ENCODE data around the gene SNCG.
"Not testable (repeated sequence)": the region's sequence is repeated elsewhere in the genome, so short reads cannot be mapped to it uniquely, and the experiment has no call there.

SNCG gene

DNA sequence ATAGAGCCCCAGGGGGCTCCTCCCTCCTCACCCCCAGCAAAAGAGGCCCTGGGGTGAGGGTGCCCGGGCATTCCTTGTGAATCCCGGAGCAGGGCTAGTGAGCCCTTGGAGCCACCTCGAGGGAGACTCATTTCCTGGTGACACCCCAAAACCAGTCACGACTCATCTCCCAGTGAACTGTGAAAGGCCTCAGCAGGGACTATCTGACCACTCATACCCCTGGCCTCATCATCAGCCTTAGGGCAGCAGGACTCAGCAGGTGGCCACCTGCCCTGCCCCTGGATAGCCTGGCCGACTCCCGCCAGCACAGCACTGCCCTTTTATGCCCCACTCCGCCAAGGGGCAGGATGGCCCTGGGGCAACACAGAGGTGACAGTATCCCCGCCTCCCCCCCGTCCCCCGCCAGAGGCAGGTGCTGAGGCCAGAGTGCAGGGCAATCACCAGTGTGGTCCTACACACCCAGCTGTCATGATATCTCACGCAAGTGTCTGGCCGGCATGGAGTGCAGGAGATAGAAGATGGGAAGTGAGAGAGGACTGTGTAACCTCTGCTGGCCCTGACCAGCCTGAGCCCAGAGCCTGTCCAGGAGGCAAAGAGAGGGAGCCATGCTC lies 3.2 kb downstream of the SNCG start:
- no peak for DNase-seq

DNA sequence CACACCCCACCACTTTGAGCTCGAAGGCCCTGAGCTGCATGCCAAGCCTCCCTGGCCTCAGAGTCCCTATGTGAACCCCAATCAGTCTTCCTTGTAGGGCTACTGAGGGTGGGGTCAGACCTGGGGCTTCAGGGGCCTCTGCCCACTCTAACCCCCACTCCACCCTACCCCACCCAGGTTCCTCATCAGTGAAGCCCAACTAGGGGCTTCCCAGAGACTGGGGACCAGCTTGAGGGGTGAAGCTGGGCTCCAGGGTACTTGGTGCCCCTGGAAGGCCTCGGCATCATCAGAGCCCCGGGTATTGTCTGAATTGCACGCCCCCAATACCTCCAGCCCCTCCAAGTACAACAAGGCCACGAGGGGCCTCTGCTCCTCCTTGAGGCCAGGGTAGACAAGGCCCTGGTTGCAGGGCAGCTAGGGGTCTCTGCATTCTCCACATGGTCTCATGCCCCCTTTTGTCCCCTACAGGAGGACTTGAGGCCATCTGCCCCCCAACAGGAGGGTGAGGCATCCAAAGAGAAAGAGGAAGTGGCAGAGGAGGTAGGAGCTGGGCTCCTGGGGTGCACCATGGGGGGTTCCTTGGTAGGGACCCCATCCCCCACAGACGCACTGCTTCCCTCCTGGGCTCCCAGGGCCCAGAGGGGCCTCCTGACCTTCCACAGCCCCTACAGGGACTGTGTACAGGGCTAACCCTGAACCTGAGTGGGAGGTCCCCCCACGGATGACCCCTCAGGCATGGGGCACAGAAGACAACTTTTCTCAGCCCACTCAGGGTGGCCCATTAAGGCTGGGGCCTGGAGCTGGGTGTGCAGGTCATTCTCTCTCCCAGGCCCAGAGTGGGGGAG lies 4.0 kb downstream of the SNCG start:
- DNase-seq: no peak

DNA sequence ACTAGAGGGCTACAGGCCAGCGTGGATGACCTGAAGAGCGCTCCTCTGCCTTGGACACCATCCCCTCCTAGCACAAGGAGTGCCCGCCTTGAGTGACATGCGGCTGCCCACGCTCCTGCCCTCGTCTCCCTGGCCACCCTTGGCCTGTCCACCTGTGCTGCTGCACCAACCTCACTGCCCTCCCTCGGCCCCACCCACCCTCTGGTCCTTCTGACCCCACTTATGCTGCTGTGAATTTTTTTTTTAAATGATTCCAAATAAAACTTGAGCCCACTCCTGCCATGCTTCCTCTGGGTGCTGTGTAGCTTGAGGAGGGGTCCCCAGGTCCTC lies 4.5 kb downstream of the SNCG start:
- peak in 1 of 2 donors; percentile 4 for DNase-seq

DNA sequence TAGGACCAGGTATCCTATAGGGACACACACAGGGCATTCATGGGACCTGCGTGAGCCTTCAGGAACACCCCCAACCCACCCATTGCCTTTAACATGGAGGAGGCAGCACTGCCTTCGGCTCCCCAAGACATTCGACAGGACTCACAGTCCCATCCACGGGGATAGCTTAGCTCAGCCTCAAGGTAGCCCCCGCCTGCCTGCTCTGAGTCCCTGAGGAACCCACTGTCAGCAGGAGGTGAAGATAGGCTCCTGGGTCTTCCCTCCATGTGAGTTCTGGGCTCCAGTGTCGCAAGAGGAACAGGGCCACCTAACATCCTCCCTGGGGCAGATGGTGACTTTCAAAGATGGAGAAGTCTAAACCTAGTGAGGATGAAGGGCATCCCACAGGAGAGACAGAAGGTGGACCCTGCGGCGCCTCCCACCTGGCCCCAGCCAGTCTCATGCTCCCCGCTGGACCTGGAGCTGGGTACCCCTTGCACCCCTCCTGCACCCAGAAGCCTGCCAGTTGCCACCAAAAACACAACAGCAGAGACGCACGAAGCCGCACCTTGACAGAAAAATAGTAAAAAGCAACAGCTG lies 5.0 kb downstream of the SNCG start:
- peak in 1 of 2 donors; percentile 4 for DNase-seq

DNA sequence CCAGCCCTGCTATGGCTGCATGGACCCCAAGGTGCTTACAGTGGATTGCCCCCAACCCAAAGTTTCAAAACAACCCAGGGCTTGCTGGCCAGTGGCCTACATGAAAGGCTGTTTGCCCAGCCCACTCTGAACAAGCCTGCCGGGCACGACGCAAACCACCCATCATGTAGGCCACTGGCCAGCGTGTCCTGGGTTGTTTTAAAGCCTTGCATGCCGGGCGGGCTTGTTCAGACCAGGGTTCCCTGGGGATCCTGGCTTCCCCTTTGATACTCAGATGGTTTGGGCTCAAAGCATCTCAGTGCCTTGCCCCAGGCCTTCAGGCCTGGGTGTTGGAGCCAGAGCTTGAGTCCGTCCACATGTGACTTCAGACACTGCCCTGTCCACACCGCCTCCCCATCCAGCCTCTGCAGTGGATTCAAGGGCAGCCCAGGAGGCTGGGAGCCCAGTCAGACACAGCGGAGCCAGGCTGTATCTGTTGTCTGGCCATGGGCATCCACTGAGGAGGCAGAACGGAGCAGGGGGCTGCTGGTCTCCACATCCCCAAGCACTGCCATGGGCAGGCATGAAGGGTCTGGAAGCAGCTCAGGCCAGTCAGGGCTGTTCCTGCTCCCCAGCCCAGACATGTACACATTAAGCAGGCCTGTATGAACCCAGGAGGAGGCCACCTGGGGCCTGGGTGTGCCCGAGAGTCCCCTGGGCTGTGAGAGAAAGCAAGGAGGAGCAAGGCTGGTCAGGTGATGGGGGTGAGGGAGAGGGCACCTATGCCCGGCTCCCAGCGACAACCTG lies 5.9 kb downstream of the SNCG start:
- peak in 1 of 2 donors; percentile 10 for DNase-seq

DNA sequence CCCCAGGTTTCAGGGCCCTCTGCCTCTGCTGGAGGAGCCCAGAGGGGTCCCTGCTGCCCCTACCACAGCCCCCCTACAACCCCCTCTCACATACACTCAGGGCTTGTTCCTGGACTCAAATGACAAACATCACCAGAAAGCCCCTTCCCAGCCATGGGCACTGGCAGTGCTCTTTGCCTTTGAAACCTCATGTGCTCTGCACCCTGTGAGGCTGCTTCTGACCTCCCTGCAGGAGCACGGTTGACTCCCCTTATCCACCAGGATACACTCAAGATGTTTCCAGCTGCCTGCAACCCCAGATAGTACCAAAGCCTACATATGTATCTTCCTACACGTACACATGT lies 6.4 kb downstream of the SNCG start:
- DNase-seq: no peak

DNA sequence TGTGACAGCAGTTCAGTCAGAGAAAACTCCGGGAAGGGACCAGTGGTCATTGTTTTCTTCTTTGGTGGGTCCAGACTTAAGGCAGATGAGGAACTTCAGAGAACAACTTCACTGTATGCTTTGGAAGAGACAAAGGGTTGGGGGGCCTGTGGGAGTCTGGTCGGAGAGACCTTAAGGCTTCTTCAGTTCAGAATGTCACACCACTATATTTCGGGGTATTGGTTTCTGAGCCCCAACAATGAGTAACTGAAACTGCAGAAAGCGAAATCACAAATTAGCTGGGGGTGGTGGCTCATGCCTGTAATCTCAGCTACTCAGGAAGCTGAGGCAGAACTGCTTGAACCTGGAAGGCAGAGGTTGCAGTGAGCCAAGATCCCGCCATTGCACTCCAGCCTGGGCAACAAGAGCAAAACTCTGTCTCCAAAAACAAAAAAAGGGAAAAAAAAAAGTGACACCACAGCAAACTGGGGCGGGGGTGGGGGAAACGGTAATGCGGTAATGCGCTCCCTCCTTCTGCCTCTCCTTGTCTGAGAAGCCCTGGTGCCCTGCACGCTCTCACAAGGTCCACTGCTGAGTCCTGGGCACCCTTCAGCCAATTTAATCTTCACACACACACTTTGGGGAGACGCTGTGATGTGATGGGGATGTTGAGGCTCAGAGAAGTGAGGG lies 7.7 kb downstream of the SNCG start:
- DNase-seq: peak in 1 of 2 donors; percentile 7

DNA sequence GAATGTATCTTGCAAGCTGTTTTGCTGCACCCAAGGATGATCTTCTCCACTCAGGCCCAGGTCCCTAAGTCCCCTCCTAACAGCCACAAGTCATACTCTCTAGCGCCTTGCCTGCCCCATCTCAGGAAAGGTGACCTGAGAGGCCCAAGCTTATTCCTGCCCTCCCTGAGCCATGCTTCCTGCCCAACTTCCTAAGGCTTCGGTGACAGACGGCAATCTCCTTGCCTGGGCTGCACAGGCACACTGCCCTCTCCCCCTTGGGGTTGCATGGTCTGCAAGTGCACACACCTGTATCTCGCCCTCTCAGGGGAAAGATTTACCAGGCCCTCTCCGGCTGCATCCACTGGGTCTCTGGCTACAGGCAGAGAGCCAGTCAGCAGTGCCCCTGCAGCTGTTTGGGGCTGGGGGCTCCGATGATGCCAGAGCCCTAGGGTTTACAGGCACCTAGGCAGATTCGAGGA lies 9.1 kb downstream of the SNCG start:
- no peak for DNase-seq

DNA sequence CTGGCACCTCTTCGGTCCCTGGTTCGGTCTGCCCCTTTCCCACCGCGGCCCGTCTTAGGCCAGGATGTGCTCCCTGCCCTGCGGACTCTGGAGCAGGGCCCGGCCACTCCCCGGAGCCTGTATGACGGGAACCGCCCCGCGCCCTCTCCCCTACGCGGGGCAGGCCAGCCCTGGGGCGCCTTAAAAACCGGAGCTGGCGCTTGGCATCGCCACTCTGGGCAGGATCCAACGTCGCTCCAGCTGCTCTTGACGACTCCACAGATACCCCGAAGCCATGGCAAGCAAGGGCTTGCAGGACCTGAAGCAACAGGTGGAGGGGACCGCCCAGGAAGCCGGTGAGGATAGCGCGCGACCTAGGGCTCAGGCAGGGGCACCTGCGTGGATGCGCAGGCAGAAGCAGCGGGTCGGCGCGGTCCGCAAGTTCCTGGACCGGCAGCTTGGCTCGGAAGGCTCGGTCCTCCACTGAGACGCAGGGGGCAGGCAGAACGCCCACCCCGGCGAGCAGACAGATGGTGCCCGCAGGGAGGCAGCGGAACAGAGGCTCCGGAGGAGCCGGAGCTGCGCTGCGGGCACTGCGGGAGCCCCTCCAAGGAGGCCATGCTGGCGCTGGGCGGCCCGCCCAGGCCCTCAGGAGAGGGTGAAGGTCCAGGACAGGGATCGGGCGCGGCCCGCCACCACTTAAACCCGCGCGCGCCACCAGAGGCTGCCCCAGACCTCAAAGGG lies 10.0 kb downstream of the SNCG start, which contains the start of gene ADIRF:
ADIRF (plus strand) TSS at position 212 of the 723 bp plus-strand sequence; CDS start at position 275, 63 bp downstream.
- no peak for DNase-seq

DNA sequence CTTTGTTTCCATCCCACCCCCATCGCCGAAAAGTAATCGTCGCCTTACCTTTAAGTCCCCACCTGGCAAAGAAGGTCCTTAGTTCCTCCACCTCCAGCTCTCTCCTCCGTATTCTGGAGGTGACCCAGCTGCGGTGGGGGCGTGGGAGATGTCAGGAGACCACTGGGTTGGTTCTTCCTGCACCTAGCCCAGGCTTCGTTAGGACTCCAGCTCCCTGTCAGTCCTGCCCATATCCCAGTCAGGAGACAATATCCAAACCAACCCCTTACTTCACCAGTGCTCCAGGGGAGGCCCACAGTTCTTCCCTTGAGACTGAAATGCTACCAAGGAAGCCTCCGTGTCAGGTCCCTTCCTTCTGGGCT lies 10.6 kb downstream of the SNCG start:
- no peak for DNase-seq

DNA sequence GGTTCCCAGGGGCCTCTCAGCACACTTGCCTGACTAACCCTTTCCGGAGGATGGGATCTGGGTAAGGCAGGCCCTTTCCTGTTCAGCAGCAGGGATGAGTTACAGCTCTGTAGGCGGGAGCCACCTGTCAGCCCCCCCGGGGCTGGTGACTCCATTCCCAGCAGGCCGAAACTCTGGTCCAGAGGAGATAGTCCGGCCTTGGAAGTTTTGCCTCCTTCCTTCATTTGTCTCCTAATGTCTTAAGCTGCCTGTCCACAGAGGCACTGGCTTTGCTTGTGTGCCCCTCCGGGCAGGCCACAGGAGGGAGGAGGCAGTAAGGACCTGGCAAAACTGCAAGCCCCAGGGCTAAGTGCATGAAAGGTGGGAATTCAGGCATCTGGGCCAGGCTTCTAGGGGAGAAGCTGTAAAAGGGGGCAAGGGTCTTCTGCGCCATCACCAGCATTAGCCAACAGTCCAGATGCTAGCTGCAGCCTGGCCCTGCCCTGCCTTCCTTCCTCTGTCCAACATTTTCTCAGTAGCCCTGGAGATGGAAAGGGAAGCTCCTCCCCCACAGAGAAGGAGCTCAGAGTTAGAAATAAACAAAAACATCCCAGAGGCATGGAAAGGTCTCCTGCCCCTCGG lies 11.1 kb downstream of the SNCG start:
- DNase-seq: no peak

DNA sequence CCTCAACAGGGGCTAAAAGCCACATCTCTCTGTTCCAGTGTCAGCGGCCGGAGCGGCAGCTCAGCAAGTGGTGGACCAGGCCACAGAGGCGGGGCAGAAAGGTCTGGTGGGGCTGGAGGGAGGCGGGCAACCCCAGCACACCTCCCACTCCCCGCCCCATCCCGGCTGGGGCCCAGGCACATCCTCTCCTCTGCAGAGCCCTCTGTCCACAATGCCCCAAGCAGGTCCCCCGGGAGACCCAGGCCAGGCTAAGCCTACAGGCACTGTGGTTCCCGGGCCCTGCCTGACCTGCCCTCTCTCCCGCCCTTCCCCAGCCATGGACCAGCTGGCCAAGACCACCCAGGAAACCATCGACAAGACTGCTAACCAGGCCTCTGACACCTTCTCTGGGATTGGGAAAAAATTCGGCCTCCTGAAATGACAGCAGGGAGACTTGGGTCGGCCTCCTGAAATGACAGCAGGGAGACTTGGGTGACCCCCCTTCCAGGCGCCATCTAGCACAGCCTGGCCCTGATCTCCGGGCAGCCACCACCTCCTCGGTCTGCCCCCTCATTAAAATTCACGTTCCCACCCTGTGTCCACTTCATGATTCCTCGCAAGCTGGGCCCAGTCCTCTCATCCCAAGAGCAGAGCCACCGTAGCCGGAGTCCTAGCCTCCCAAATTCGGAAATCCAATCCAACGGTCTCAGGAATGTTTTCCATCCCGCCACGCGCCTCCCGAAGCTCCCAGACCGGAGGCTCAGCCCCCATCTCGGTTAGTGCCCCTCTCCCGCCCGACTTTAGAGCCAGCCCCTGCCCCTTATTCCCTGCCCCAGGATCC lies 12.0 kb downstream of the SNCG start:
- no peak for DNase-seq

DNA sequence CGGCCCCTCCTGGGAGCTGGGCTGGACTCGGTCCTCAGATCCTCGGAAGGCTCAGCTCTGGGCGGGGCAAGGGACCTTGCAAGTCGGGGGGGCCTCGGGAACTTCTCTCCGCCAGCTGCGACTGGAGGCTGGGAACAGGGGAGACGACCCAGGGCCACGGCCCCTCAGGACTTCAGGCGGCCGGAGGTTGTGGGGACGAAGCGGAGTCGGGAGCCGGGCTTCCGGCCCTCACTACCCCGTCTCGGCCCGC lies 12.5 kb downstream of the SNCG start:
- DNase-seq: no peak

DNA sequence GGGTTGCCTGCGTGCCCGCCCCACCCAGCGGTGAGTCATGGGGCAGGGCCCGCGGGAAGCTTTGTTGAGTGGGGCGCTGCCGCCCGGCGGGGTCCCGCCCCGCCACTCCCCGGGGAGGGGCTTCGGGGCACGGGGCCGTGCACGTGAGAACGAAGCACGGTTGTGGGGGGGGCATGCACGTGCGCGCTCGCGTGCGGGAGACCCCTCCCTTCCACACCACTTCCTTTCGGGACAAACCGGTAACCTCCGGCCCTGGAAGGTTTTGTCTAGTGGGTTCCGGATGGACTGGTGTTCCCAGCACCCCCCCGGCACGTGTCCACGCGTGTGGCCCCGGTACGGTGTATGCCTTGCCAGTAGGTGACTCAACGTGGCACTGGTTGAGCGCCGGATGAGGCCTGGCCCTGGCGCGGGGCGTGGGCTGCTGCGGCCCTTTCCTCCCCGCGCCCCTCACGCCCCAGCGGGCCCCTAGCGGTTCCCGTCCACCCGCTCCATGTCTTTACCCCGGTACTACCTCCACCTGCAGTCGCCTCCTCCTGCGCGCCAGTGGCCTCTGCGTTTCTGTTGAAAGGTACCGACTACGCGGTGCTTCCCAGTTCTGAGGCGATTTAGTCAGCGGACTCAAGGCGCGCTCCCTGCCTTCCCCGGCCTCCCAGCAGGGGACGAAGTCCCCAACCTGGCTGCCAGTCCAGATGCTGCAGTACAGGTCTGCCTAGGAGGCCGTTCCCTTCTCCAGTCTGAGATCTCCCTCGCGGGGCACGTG lies 13.0 kb downstream of the SNCG start:
- peak; percentile 91 to 93 for DNase-seq

DNA sequence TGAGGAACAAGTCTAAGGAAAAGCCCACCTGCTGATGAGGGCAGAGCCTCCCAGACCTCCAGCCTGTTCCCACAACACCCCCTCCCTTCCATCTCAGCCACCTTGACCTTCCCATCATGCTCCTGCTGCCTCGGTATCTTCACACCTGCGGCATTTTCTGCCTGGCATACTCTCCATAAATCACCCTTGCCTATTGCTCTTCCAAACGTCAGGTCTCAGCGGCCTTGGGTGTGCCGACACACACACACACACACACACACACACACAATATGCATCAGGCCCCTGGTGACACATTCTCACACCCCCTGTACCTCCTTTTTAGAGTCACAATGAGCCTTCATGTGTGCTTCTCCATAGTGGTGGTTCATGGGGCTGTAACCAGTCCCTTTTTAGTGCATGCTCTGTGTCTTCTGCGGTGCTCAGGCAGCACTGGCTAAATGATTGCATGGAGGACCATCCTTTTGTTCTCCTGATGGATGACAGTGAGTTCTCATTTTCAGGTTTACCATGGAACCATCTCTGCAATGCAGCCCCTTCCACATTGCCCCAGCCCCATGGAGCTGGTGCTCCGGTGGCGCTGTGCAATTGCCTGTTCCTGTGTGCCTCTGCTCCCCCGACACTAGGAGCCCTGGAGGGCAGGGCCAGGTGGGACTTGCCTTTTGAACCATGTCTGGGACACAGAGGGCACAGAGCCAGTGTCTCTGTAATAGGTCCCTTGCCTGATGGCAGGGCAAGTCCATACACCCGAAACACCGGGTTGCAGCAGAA lies 14.4 kb downstream of the SNCG start:
- no peak for DNase-seq

DNA sequence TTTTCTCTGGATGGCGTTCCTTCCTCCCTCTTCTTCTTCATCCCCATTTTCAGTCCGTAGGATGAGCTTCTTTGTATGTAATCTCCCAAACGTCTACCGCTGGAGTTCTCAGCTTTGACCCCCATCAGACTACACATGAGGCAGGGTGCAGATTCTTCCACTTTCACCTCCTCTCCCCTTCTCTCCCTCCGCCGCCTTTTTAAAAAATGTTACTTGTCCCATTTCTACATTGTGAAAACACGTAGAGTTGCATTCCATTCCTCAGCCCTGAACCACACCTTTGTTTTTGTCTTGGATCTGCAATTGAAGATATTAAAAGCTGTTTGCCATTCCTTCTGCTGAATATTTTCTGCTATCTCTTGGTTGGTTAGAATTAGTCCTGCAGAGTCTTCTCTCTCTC lies 16.1 kb downstream of the SNCG start:
- no peak for DNase-seq

DNA sequence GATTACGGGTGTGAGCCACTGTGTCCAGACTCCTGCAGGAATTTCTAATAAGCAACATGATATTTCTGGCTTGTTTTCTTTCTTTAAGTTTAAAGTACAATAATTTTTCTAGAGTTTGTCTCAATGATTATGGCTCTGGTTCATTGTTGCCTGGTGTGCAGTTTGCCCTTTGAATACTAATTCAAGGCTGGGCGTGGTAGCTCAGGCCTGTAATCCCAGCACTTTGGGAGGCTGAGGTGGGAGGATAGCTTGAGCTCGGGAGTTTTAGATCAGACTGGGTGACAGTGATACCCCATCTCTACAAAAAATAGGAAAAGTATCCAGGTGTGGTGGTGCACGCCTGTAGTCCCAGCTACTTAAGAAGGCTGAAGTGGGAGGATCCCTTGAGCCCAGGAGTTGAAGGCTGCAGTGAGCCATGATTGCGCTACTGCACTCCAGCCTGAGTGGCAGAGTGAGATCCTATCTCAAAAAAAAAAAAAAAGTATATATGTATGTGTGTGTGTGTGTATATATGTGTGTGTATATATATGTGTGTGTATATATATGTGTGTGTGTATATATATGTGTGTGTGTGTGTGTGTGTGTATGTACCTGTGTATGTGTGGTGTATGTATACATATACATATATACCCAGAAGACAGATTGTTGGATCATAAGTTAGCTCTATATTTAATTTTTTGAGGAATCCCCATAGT lies 18.1 kb downstream of the SNCG start:
- no peak for DNase-seq

DNA sequence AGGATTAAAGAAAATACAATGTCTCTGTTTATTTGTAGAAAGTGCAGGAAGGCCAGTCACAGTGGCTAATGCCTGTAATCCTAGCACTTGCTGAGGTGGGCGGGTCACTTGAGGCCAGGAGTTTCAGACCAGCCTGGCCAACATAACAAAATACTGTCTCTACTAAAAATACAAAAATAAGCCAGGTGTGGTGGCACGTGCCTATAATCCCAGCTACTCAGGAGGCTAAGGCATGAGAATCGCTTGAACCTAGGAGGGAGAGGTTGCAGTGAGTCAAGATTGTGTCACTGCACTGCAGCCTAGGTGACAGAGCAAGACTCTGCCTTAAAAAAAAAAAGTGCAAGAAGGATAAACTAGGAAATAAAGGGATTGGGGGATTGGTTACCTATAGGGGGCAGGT lies 20.1 kb downstream of the SNCG start:
- not testable (repeated sequence) for DNase-seq

DNA sequence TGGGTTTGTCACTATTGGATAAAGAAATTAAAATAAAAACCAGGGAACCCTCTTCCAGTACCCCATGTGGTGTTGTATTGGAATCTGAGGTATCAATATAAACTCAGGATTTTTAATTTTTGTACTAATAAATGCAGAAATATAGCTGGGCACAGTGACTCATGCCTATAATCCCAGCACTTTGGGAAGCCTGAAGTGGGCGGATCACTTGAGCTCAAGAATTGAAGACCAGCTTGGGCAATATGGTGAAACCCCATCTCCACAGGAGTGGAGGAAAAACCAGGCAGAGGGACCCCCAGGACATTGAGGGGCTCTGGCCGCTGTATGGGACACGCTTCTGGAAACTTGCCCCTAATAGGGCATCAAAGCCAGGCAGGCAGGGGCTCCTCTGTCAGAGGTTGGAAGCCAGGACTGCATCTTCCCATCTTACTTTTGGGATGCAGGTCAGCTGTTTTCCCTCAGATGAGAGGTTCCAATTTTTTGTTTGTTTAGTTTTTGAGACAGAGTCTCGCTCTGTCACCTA lies 21.0 kb downstream of the SNCG start:
- no peak for DNase-seq

Data from CD4-positive, alpha-beta T cell treated with Interleukin-4 for 1 hour (primary cell).